ENCODE data around the gene FAM174C. TPM values are rescaled to one million over a fixed set of nuclear protein-coding genes. Genes with fewer than 3 reads are reported as not detected.

FAM174C gene
- total and polyA plus RNA-seq, 2 of the 8 experiments (the other 6 are each of a cell fraction or from before 2014, with no cell fraction given): 44.5 to 125 TPM

DNA sequence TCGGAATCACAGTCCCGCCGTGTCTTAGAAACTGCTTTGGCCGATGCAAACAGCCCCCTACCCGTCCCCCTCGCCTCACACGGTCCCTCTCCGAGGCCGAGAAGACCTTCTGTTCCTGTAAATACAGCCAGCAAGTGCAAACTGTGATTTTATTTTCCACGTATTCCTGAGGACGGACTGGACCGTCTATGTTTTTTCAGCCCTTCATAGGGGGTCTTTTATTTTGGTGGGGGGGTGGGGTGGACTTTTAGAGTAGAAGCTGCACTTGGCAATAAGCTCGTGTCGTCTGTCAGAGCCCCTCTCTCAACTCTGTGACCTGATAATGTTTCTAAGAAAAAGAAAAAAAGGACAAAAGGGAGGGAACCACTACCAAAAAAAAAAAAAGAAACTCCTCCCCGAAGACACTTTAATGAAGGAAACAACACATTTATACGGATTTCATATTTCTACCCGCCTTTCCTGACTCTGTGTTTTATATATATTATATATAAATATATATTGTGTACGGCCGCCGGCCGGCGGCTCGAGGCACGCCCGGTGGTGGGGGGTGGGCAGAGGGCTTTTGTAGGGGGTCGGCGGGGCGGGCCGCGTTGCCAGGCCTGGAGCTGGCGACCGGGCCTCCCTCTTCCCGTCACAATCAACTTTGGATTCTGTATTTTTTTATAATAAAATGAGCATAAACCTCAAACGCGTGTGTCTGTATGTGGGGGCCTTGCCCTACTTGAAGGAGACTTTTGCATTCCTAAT, 25.6 kb downstream of the FAM174C start:
- ChIA-PET CTCF (ENCODE audit: partially characterized antibody) (interaction anchor here (0.9 to 1.0 kb wide), 2 partner anchors 15 to 70 kb away, joined by 3 to 6 read pairs; no protein-coding TSS in a partner anchor), POLR2A (ENCODE audit: partially characterized antibody) (interaction anchor here (0.9 to 1.3 kb wide), 2 partner anchors 26 to 32 kb away, joined by 3 to 4 read pairs; partner anchors contain the start of genes CIRBP and FAM174C)
- FAIRE-seq: no peak
- TF ChIP-seq JUN (IDR thresholded peaks at IDR 0.05; ENCODE audit: low read depth, low read length): no peak
- TF ChIP-seq CEBPB (IDR thresholded peaks at IDR 0.05; ENCODE audit: low read depth, low read length): no peak
- TF ChIP-seq CBX5 (IDR thresholded peaks at IDR 0.05; ENCODE audit: low read depth, low read length): no peak
- no peak for TF ChIP-seq GABPA (IDR thresholded peaks at IDR 0.05; ENCODE audit: borderline replicate concordance, insufficient read depth, low read length)
- no peak for TF ChIP-seq CBX8 (IDR thresholded peaks at IDR 0.05; ENCODE audit: borderline replicate concordance, low read depth, low read length)
- no peak for TF ChIP-seq SUZ12 (IDR thresholded peaks at IDR 0.05; ENCODE audit: low read length)
- no peak for TF ChIP-seq POLR2A (IDR thresholded peaks at IDR 0.05; ENCODE audit: control extremely low read depth in 1 of 2, low read depth in 2 of 2, low read length in 2 of 2)
- no peak for TF ChIP-seq CHD2 (IDR thresholded peaks at IDR 0.05; ENCODE audit: low read length)
- TF ChIP-seq TAF1 (IDR thresholded peaks at IDR 0.05; ENCODE audit: low read depth, low read length): no peak
- TF ChIP-seq TEAD4 (IDR thresholded peaks at IDR 0.05; ENCODE audit: low read depth, low read length): no peak
- no peak for TF ChIP-seq SAP30 (IDR thresholded peaks at IDR 0.05; ENCODE audit: insufficient read depth, insufficient replicate concordance, low read length)
- TF ChIP-seq SIX5 (IDR thresholded peaks at IDR 0.05; ENCODE audit: low read depth, low read length): no peak
- TF ChIP-seq HDAC6 (IDR thresholded peaks at IDR 0.05; ENCODE audit: low read depth, low read length): no peak
- TF ChIP-seq EGR1 (IDR thresholded peaks at IDR 0.05; ENCODE audit: borderline replicate concordance, low read depth, low read length): no peak

More for the DNA sequence above, 25.6 kb downstream of the FAM174C start:
- Histone ChIP-seq H2BK120ac (replicated peaks; ENCODE audit: low read depth, low read length) (no peak overlapping the region), H3K79me2 (ENCODE audit: control insufficient read depth in 1 of 2, insufficient read depth in 2 of 2, low read length in 2 of 2) (no peaks in the 10 kb centered on the region), H3K9ac (replicated peaks in 1 of 4; ENCODE audit: extremely low read depth in 1 of 4, low read depth in 3 of 4, low read length in 3 of 4) (no peak overlapping the region), H3K4ac (replicated peaks; ENCODE audit: insufficient read length, low read depth, low read length) (peak overlapping the region; percentile 23), H3K23ac (ENCODE audit: insufficient read length) (no peak overlapping the region), H2BK5ac (ENCODE audit: low read depth, low read length) (no peak overlapping the region), H2BK15ac (ENCODE audit: low read length) (no peak overlapping the region), H2AK5ac (ENCODE audit: low read depth, low read length) (no peak overlapping the region), H3K56ac (replicated peaks; ENCODE audit: insufficient read length, low read depth, low read length) (no peak overlapping the region), H3K79me1 (ENCODE audit: low read depth, low read length) (peaks cover 2% of the 10 kb centered on the region; the same call in 1 of the 2 replicates), H4K20me1 (replicated peaks in 1 of 2; ENCODE audit: control insufficient read depth in 1 of 2, insufficient read depth in 2 of 2, low read length in 2 of 2) (peaks cover 0 to 3% of the 10 kb centered on the region in 2 experiments), H3K14ac (ENCODE audit: insufficient read length) (no peak overlapping the region), H3K18ac (ENCODE audit: extremely low read depth, low read length) (no peak overlapping the region), H2BK12ac (ENCODE audit: low read depth, low read length) (no peak overlapping the region), H2BK20ac (ENCODE audit: low read length) (no peak overlapping the region), H3K4me3 (ENCODE audit: extremely low read depth in 1 of 4, insufficient read depth in 2 of 4, low read depth in 3 of 4, low read length in 4 of 4) (no peak overlapping the region), H3K27me3 (replicated peaks in 1 of 4; ENCODE audit: control insufficient read depth in 3 of 4, extremely low read depth in 1 of 4, insufficient read depth in 3 of 4, low read length in 3 of 4) (0 out of 7 replicates have a peak, but pooled peaks cover 0 to 2% (median 0%) of the 10 kb centered on the region in 4 experiments), H2AFZ (ENCODE audit: low read length) (no peak overlapping the region), H3K23me2 (ENCODE audit: low read depth, low read length) (no peaks in the 10 kb centered on the region), H4K91ac (replicated peaks; ENCODE audit: insufficient read length, low read length) (no peak overlapping the region), H3K9me3 (ENCODE audit: insufficient read depth in 2 of 2, low read depth in 1 of 2, low read length in 1 of 2) (no peaks in the 10 kb centered on the region), H3K4me1 (replicated peaks in 1 of 4; ENCODE audit: control insufficient read depth in 3 of 4, insufficient read depth in 4 of 4, low read length in 3 of 4) (peaks cover 0 to 4% (median 0%) of the 10 kb centered on the region in 4 experiments; a peak in 1 of 7 replicates), H3K27ac (ENCODE audit: low read depth, low read length) (no peak overlapping the region), H3K4me2 (ENCODE audit: insufficient read depth in 1 of 2, low read depth in 2 of 2, low read length in 2 of 2) (no peak overlapping the region), H4K5ac (ENCODE audit: insufficient read length, low read depth, low read length) (no peak overlapping the region), H4K8ac (ENCODE audit: extremely low read depth, insufficient read depth, low read length) (no peak overlapping the region), H3K36me3 (ENCODE audit: control insufficient read depth in 2 of 4, insufficient read depth in 4 of 4, low read length in 3 of 4) (no peaks in the 10 kb centered on the region)
- DNase-seq (ENCODE audit: low read depth in 1 of 2, low spot score in 2 of 2): no peak
- 92% methylated on average over 35 of the region's 35 CpGs; no CpG with 5 or more reads in 1 of the 2 experiments for whole genome bisulfite sequencing, 2 experiments (ENCODE audit: extremely low coverage in 1 of 2, insufficient coverage in 1 of 2, insufficient read length in 1 of 2, insufficient replicate concordance in 2 of 2, low coverage in 1 of 2, low lambda C conversion rate in 2 of 2, missing lambda C conversion rate in 1 of 2)

All from H1 (cell line).